PC-9 (cell line): ENCODE data around the gene SETD7. TPM values are rescaled to one million over a fixed set of nuclear protein-coding genes. Genes with fewer than 3 reads are reported as not detected.

Source experiments
- BruUV-seq: library from RNA; stranded (reverse); fragments of 400-500 nt; replicated peaks from 2 replicates; lab custom pipeline; 2021; lab: Mats Ljungman, UMichigan
- CTCF ChIA-PET: fragments of 300-600 bp; sonication (Branson Sonifier 250); formaldehyde crosslinking; loops from one replicate; lab custom pipeline; 2022; ENCODE audit warnings: antibody characterized with exemption; lab: Charles Lee
- POLR2A ChIA-PET: fragments of 300-600 bp; sonication (Branson Sonifier 250); formaldehyde crosslinking; loops from one replicate; lab custom pipeline; 2022; ENCODE audit warnings: antibody characterized with exemption; ENCODE audit not compliant: unreplicated experiment; lab: Charles Lee
- DNase-seq, 2 experiments: peaks; one replicate each; pipeline versions ENCODE4 v3.0.0 to v3.0.0-alpha.2; 2015 to 2022; ENCODE audit warnings: mixed read lengths in 1 of 2
- H2AFZ ChIP-seq: fragments of 200-600 bp; sonication (generic); 2 replicates; pipeline ENCODE4 v1.8.1; 2017; ENCODE audit warnings: antibody characterized with exemption
- H3F3A ChIP-seq: fragments of 200-600 bp; sonication (generic); 2 replicates; pipeline ENCODE4 v1.8.1; 2017; ENCODE audit warnings: antibody characterized with exemption, mild to moderate bottlenecking, low read depth; ENCODE audit not compliant: insufficient read depth
- H3K27ac ChIP-seq: fragments of 200-600 bp; sonication (generic); 2 replicates; pipeline ENCODE4 v1.6.1; 2016; ENCODE audit warnings: mixed run types
- H3K27me3 ChIP-seq: fragments of 200-600 bp; sonication (generic); 2 replicates; pipeline ENCODE4 v1.6.1; 2016; ENCODE audit warnings: low read depth, mixed run types; ENCODE audit not compliant: insufficient read depth
- H3K36me3 ChIP-seq: fragments of 200-600 bp; sonication (generic); 2 replicates; pipeline ENCODE4 v1.6.1; 2016; ENCODE audit warnings: low read depth, mixed run types
- H3K4me1 ChIP-seq: fragments of 200-600 bp; sonication (generic); replicated peaks from 2 replicates; pipeline ENCODE4 v1.6.1; 2016; ENCODE audit warnings: mixed run types; ENCODE audit not compliant: insufficient read depth
- H3K4me2 ChIP-seq: fragments of 200-600 bp; sonication (generic); 2 replicates; pipeline ENCODE4 v1.6.1; 2017; ENCODE audit warnings: mixed run types
- H3K4me3 ChIP-seq: fragments of 200-600 bp; sonication (generic); 2 replicates; pipeline ENCODE4 v1.6.1; 2016; ENCODE audit warnings: mixed run types
- H3K79me2 ChIP-seq: fragments of 200-600 bp; sonication (generic); 2 replicates; pipeline ENCODE4 v1.6.1; 2017; ENCODE audit warnings: low read depth, mixed run types
- H3K9me2 ChIP-seq: fragments of 200-600 bp; sonication (generic); 2 replicates; pipeline ENCODE4 v1.8.1; 2017; ENCODE audit warnings: mild to moderate bottlenecking; ENCODE audit not compliant: insufficient read depth
- H3K9me3 ChIP-seq: fragments of 200-600 bp; sonication (generic); 2 replicates; pipeline ENCODE4 v1.8.1; 2016; ENCODE audit warnings: low read depth; ENCODE audit not compliant: insufficient read depth
- H4K20me1 ChIP-seq: fragments of 200-600 bp; sonication (generic); 2 replicates; pipeline ENCODE4 v1.8.1; 2017; ENCODE audit not compliant: insufficient read depth
- CTCF ChIP-seq: fragments of 200-600 bp; sonication (generic); conservative IDR thresholded peaks from 2 replicates; pipeline ENCODE4 v1.6.1; 2017; ENCODE audit warnings: mixed run types, antibody characterized with exemption, mild to moderate bottlenecking, moderate library complexity
- EZH2 ChIP-seq: fragments of 200-600 bp; sonication (generic); IDR thresholded peaks from 2 replicates; pipeline ENCODE4 v1.8.0; 2017; ENCODE audit warnings: antibody characterized with exemption, low read depth
- intact Hi-C: fragments of 100-400 bp; cut with micrococcal nuclease; formaldehyde crosslinking; loops from one replicate; pipeline ENCODE4 v1.10.0; 2022; ENCODE audit not compliant: unreplicated experiment
- total RNA-seq: library from RNA; stranded (reverse); gene quantifications from 2 replicates; pipeline ENCODE4 v1.2.3, GENCODE V29; 2021

The SETD7 gene
- total RNA-seq, 1 experiment from 2014 or later: 36.5 TPM

- H3K27me3 ChIP-seq: no peaks in the 10 kb centered on the region
- TF ChIP-seq EZH2 (no peak), CTCF (no peak)
- H3K79me2 ChIP-seq: no peaks in the 10 kb centered on the region
- H3F3A ChIP-seq: no peaks in the 10 kb centered on the region
- no peak overlapping the region for H3K4me2 ChIP-seq
- BruUV-seq: no TSS peak
- no peaks in the 10 kb centered on the region for H3K9me3 ChIP-seq
- H3K9me2 ChIP-seq: no peaks in the 10 kb centered on the region
- no peak overlapping the region for H2AFZ ChIP-seq
- DNase-seq: peak in 1 of 2 experiments; percentile 7
- POLR2A ChIA-PET: interaction anchor here (0.7 kb wide), 1 partner anchor 1159 kb away, joined by 7 read pairs; no protein-coding TSS in a partner anchor
- intact Hi-C loops: loop anchor here (10.0 kb wide), 1 partner anchor 119 kb away; no protein-coding TSS in a partner anchor
- CTCF ChIA-PET: no interaction called here
- H3K4me1 ChIP-seq: no peaks in the 10 kb centered on the region
- H3K4me3 ChIP-seq: no peak overlapping the region
- no peak overlapping the region for H3K27ac ChIP-seq
- H4K20me1 ChIP-seq: 0 out of 2 replicates have a peak, but pooled peaks cover 2% of the 10 kb centered on the region
- H3K36me3 ChIP-seq: peaks cover 9% of the 10 kb centered on the region; the same call in 1 of the 2 replicates
Measured at GRCh38 chr4:139524062-139524631, 31.9 kb downstream of the SETD7 start.

- H3K27ac ChIP-seq: no peak overlapping the region
- no TSS peak for BruUV-seq
- POLR2A ChIA-PET: no interaction called here
- H3K4me3 ChIP-seq: no peak overlapping the region
- TF ChIP-seq CTCF (no peak), EZH2 (no peak)
- peaks cover 10% of the 10 kb centered on the region; the same call in 1 of the 2 replicates for H3K36me3 ChIP-seq
- H3K9me2 ChIP-seq: no peaks in the 10 kb centered on the region
- H4K20me1 ChIP-seq: 0 out of 2 replicates have a peak, but pooled peaks cover 2% of the 10 kb centered on the region
- no peak overlapping the region for H3K4me2 ChIP-seq
- H2AFZ ChIP-seq: no peak overlapping the region
- intact Hi-C loops: loop anchor here (10.0 kb wide), 1 partner anchor 118 kb away; no protein-coding TSS in a partner anchor
- no peaks in the 10 kb centered on the region for H3F3A ChIP-seq
- CTCF ChIA-PET: no interaction called here
- H3K4me1 ChIP-seq: no peaks in the 10 kb centered on the region
- no peaks in the 10 kb centered on the region for H3K9me3 ChIP-seq
- H3K79me2 ChIP-seq: no peaks in the 10 kb centered on the region
- no peak for DNase-seq
- H3K27me3 ChIP-seq: no peaks in the 10 kb centered on the region
Measured at GRCh38 chr4:139523076-139523475, 32.9 kb downstream of the SETD7 start.

- H3K9me2 ChIP-seq: no peaks in the 10 kb centered on the region
- CTCF ChIA-PET: no interaction called here
- peaks cover 10% of the 10 kb centered on the region; the same call in 1 of the 2 replicates for H3K36me3 ChIP-seq
- H3K4me3 ChIP-seq: no peak overlapping the region
- TF ChIP-seq CTCF: no peak
- TF ChIP-seq EZH2: no peak
- H3K79me2 ChIP-seq: no peaks in the 10 kb centered on the region
- POLR2A ChIA-PET: no interaction called here
- no peak overlapping the region for H3K27ac ChIP-seq
- no peak for DNase-seq
- no peak overlapping the region for H3K4me2 ChIP-seq
- no peaks in the 10 kb centered on the region for H3K4me1 ChIP-seq
- intact Hi-C loops: loop anchor here (10.0 kb wide), 1 partner anchor 118 kb away; no protein-coding TSS in a partner anchor
- 0 out of 2 replicates have a peak, but pooled peaks cover 2% of the 10 kb centered on the region for H4K20me1 ChIP-seq
- H3K27me3 ChIP-seq: no peaks in the 10 kb centered on the region
- no peaks in the 10 kb centered on the region for H3K9me3 ChIP-seq
- no TSS peak for BruUV-seq
- no peak overlapping the region for H2AFZ ChIP-seq
- no peaks in the 10 kb centered on the region for H3F3A ChIP-seq
Measured at GRCh38 chr4:139522457-139522856, 33.6 kb downstream of the SETD7 start.
